Measurements from ENCODE around the gene SAFB. TPM values are rescaled to one million over a fixed set of nuclear protein-coding genes. Genes with fewer than 3 reads are reported as not detected.

SAFB gene
- total RNA-seq, 1 experiment from 2014 or later = 83.0 TPM

DNA sequence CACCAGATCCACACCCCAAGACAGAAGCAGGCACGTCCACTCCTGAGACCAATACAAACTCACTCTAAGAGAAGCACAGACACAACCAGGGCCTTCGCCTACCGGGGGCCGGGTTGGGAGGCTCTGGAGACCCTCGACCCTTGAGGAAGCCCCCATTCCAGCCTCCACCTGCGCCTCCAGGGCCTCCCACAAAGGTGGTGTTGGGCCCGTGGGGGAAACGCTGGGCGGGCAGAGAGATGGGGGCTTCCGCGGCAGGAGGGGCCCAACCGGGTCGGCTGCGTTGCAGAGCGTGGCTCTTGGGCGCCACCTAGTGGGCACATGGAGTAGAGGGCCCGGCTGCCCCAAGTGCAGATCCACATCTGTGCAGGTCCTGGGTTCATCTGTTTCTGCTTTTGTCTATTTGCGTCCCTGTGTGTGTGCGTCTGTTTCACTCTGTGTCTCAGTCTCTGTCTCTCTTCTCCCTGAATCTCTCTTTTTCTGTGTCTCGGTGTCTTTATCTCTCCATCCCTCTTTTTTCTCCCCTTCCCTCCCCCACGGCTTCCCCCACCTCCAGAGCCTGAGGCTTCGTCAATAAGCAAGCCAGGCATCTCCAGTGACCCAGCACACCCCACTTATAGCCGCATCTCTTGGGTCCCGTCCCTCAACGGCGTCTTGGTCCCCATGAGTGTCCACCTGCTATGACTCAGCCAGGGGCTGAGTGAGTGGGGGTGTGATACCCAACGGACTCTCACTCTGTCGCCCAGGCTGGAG is 44.6 kb upstream of the SAFB start:
- in situ Hi-C loops (cut with HindIII; ENCODE audit: low pct_unique_long_range_greater_than_20kb, low sequenced_read_pairs) (no loop called here), intact Hi-C loops (cut with micrococcal nuclease; ENCODE audit: unreplicated experiment) (no loop called here)
- Histone ChIP-seq H3K9me3 (ENCODE audit: control insufficient read depth, insufficient read depth, low read depth, low read length) (no peaks in the 10 kb centered on the region), H3K4me3 (ENCODE audit: low read depth in 2 of 2, low read length in 2 of 2) (no peak overlapping the region), H3K4me1 (ENCODE audit: control insufficient read depth, insufficient read depth, low read length) (peaks cover 5% of the 10 kb centered on the region; the same call in 1 of the 2 replicates), H3K36me3 (ENCODE audit: control insufficient read depth, insufficient read depth, low read length) (no peaks in the 10 kb centered on the region), H3K27me3 (ENCODE audit: control insufficient read depth, insufficient read depth, low read length) (no peaks in the 10 kb centered on the region), H3K27ac (ENCODE audit: low read length) (no peak overlapping the region)
- no TSS peak for BruUV-seq (replicated peaks)
- ChIA-PET POLR2A (interaction anchor here (0.6 kb wide), 1 partner anchor 46 kb away, joined by 6 read pairs; no protein-coding TSS in a partner anchor), CTCF (interaction anchor here (0.6 kb wide), 2 partner anchors 41 to 769 kb away, joined by 3 read pairs; no protein-coding TSS in a partner anchor)
- ATAC-seq (peak; percentile 91), DNase-seq (ENCODE audit: low read depth, low spot score) (peak; percentile 38)
- TF ChIP-seq, protein P1, sequence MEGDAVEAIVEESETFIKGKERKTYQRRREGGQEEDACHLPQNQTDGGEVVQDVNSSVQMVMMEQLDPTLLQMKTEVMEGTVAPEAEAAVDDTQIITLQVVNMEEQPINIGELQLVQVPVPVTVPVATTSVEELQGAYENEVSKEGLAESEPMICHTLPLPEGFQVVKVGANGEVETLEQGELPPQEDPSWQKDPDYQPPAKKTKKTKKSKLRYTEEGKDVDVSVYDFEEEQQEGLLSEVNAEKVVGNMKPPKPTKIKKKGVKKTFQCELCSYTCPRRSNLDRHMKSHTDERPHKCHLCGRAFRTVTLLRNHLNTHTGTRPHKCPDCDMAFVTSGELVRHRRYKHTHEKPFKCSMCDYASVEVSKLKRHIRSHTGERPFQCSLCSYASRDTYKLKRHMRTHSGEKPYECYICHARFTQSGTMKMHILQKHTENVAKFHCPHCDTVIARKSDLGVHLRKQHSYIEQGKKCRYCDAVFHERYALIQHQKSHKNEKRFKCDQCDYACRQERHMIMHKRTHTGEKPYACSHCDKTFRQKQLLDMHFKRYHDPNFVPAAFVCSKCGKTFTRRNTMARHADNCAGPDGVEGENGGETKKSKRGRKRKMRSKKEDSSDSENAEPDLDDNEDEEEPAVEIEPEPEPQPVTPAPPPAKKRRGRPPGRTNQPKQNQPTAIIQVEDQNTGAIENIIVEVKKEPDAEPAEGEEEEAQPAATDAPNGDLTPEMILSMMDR (IDR thresholded peaks at IDR 0.05) = peak; percentile 96
- TF ChIP-seq, protein P2, sequence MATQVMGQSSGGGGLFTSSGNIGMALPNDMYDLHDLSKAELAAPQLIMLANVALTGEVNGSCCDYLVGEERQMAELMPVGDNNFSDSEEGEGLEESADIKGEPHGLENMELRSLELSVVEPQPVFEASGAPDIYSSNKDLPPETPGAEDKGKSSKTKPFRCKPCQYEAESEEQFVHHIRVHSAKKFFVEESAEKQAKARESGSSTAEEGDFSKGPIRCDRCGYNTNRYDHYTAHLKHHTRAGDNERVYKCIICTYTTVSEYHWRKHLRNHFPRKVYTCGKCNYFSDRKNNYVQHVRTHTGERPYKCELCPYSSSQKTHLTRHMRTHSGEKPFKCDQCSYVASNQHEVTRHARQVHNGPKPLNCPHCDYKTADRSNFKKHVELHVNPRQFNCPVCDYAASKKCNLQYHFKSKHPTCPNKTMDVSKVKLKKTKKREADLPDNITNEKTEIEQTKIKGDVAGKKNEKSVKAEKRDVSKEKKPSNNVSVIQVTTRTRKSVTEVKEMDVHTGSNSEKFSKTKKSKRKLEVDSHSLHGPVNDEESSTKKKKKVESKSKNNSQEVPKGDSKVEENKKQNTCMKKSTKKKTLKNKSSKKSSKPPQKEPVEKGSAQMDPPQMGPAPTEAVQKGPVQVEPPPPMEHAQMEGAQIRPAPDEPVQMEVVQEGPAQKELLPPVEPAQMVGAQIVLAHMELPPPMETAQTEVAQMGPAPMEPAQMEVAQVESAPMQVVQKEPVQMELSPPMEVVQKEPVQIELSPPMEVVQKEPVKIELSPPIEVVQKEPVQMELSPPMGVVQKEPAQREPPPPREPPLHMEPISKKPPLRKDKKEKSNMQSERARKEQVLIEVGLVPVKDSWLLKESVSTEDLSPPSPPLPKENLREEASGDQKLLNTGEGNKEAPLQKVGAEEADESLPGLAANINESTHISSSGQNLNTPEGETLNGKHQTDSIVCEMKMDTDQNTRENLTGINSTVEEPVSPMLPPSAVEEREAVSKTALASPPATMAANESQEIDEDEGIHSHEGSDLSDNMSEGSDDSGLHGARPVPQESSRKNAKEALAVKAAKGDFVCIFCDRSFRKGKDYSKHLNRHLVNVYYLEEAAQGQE (IDR thresholded peaks at IDR 0.05; ENCODE audit: insufficient read depth in 1 of 2, low read depth in 2 of 2, low read length in 1 of 2) = no peak
- TF ChIP-seq SIN3A (IDR thresholded peaks at IDR 0.05; ENCODE audit: borderline replicate concordance, insufficient read depth, low read depth, low read length) = no peak
- no peak for TF ChIP-seq TCF7L2 (IDR thresholded peaks at IDR 0.05; ENCODE audit: low read depth, low read length)
- no peak for TF ChIP-seq POLR2AphosphoS5 (IDR thresholded peaks at IDR 0.05; ENCODE audit: low read depth, low read length)

DNA sequence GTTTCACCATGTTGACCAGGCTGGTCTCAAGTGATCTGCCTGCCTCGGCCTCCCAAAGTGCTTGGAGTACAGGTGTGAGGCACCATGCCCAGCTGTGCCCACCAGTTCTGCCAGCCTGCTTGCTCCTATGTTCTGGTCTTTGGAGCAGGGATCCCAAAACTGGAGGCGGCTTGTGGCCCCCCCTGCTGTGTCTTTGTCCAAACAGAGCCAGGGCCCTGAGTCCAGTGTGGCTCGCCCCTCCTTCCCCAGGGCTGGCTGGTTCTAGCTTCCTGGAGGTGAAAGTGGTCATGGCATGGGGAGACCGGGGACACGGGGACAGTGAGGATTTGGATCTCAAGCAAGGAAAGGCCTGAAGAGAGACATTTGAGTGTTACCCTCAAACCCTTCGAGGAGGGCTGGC is 43.6 kb upstream of the SAFB start:
- Histone ChIP-seq H3K27me3 (ENCODE audit: control insufficient read depth, insufficient read depth, low read length) (no peaks in the 10 kb centered on the region), H3K4me1 (ENCODE audit: control insufficient read depth, insufficient read depth, low read length) (peaks cover 5% of the 10 kb centered on the region; the same call in 1 of the 2 replicates), H3K4me3 (ENCODE audit: low read depth in 2 of 2, low read length in 2 of 2) (no peak overlapping the region), H3K36me3 (ENCODE audit: control insufficient read depth, insufficient read depth, low read length) (no peaks in the 10 kb centered on the region), H3K9me3 (ENCODE audit: control insufficient read depth, insufficient read depth, low read depth, low read length) (no peaks in the 10 kb centered on the region), H3K27ac (ENCODE audit: low read length) (no peak overlapping the region)
- intact Hi-C loops (cut with micrococcal nuclease; ENCODE audit: unreplicated experiment) = no loop called here
- no TSS peak for BruUV-seq (replicated peaks)
- POLR2A ChIA-PET = interaction anchor here (0.6 kb wide), 1 partner anchor 44 kb away, joined by 6 read pairs; no protein-coding TSS in a partner anchor
- DNase-seq (ENCODE audit: low read depth, low spot score) (no peak), ATAC-seq (no peak)
- TF ChIP-seq, protein P1 (IDR thresholded peaks at IDR 0.05) = no peak
- TF ChIP-seq TCF7L2 (IDR thresholded peaks at IDR 0.05; ENCODE audit: low read depth, low read length) (no peak), SIN3A (IDR thresholded peaks at IDR 0.05; ENCODE audit: borderline replicate concordance, insufficient read depth, low read depth, low read length) (no peak), POLR2AphosphoS5 (IDR thresholded peaks at IDR 0.05; ENCODE audit: low read depth, low read length) (no peak)
- TF ChIP-seq, protein P2 (IDR thresholded peaks at IDR 0.05; ENCODE audit: insufficient read depth in 1 of 2, low read depth in 2 of 2, low read length in 1 of 2) = no peak
- in situ Hi-C loops (cut with HindIII; ENCODE audit: low pct_unique_long_range_greater_than_20kb, low sequenced_read_pairs) = no loop called here
- CTCF ChIA-PET = interaction anchor here (0.6 kb wide), 2 partner anchors 42 to 770 kb away, joined by 3 read pairs; no protein-coding TSS in a partner anchor

All from Panc1 (cell line).